Bronchial epithelial cell (primary cell): ENCODE results near the gene PKNOX2. TPM values are rescaled to one million over a fixed set of nuclear protein-coding genes. Genes with fewer than 3 reads are reported as not detected.

Experiments
- DNase-seq: peaks from one replicate; pipeline ENCODE4 v3.0.0-alpha.2; 2010; ENCODE audit warnings: low read depth
- FAIRE-seq: peaks from 2 replicates; lab custom pipeline; 2011; peaks lifted over from hg19 to GRCh38; lab: Jason Lieb, UNC
- H3K27me3 ChIP-seq: 2 replicates; pipeline ENCODE4 v1.5.1; 2011; ENCODE audit warnings: low read length; ENCODE audit not compliant: control insufficient read depth, insufficient read depth
- H3K36me3 ChIP-seq: 2 replicates; pipeline ENCODE4 v1.5.1; 2011; ENCODE audit warnings: low read length; ENCODE audit not compliant: control insufficient read depth, insufficient read depth
- H3K4me3 ChIP-seq: 2 replicates; pipeline ENCODE4 v1.5.1; 2011; ENCODE audit warnings: mild to moderate bottlenecking, low read depth, low read length, control low read depth
- CTCF ChIP-seq: IDR thresholded peaks from 2 replicates; pipeline ENCODE4 v1.5.1; 2011; ENCODE audit warnings: mild to moderate bottlenecking, moderate library complexity, low read length, control low read depth, inconsistent platforms; ENCODE audit not compliant: insufficient read depth, severe bottlenecking
- total RNA-seq: library from RNA; depleted of rRNA; stranded (reverse); fragments of >200 nt; gene quantifications from 2 replicates; pipeline ENCODE4 v1.2.1, GENCODE V29; 2014

Gene PKNOX2
- total RNA-seq, 1 donor from 2014 or later: not detected

GRCh38 chr11:125293596-125293995 lies 129.0 kb downstream of the PKNOX2 start:
- H3K36me3 ChIP-seq: no peaks in the 10 kb centered on the region
- no peak overlapping the region for H3K4me3 ChIP-seq
- no peak for TF ChIP-seq CTCF
- H3K27me3 ChIP-seq: peaks cover 2% of the 10 kb centered on the region
- FAIRE-seq: no peak
- DNase-seq: no peak

- Histone ChIP-seq H3K4me3 (no peak overlapping the region), H3K27me3 (peaks cover 2% of the 10 kb centered on the region), H3K36me3 (no peaks in the 10 kb centered on the region)
- DNase-seq (no peak), FAIRE-seq (no peak)
- no peak for TF ChIP-seq CTCF
Observed at GRCh38 chr11:125295931-125296330, 131.4 kb downstream of the PKNOX2 start.

- DNase-seq: no peak
- Histone ChIP-seq H3K27me3 (peaks cover 2% of the 10 kb centered on the region), H3K4me3 (no peak overlapping the region), H3K36me3 (no peaks in the 10 kb centered on the region)
- no peak for TF ChIP-seq CTCF
- peak; percentile 47 for FAIRE-seq
Observed at GRCh38 chr11:125297346-125297915, 132.9 kb downstream of the PKNOX2 start.

GRCh38 chr11:125299061-125299615 lies 134.6 kb downstream of the PKNOX2 start:
- Histone ChIP-seq H3K36me3 (no peaks in the 10 kb centered on the region), H3K4me3 (no peak overlapping the region), H3K27me3 (peaks cover 2% of the 10 kb centered on the region)
- TF ChIP-seq CTCF: no peak
- DNase-seq: no peak
- FAIRE-seq: no peak

GRCh38 chr11:125299821-125300220 lies 135.3 kb downstream of the PKNOX2 start:
- no peak for TF ChIP-seq CTCF
- Histone ChIP-seq H3K36me3 (no peaks in the 10 kb centered on the region), H3K4me3 (no peak overlapping the region), H3K27me3 (peaks cover under 1% of the 10 kb centered on the region)
- DNase-seq: no peak
- FAIRE-seq: no peak

- H3K36me3 ChIP-seq: no peaks in the 10 kb centered on the region
- FAIRE-seq: no peak
- H3K27me3 ChIP-seq: peaks cover 5% of the 10 kb centered on the region
- no peak for TF ChIP-seq CTCF
- H3K4me3 ChIP-seq: no peak overlapping the region
- peak; percentile 85 for DNase-seq
Observed at GRCh38 chr11:125300791-125301218, 136.3 kb downstream of the PKNOX2 start.
